ENCODE data around the gene ZBTB45. TPM values are rescaled to one million over a fixed set of nuclear protein-coding genes. Genes with fewer than 3 reads are reported as not detected.
A peak's percentile ranks its signal among the peaks of the same experiment; 100 is the strongest.

Gene ZBTB45
- total and polyA plus RNA-seq, 9 of the 15 experiments (the other 6 are each of a cell fraction or from before 2014, with no cell fraction given): 0.08 to 16.1 (median 1.8) TPM

- peak in 1 of 2 experiments; percentile 76; a peak in 1 of 4 replicates for TF ChIP-seq MLX (CRISPR knock-in tag; conservative IDR thresholded peaks at IDR 0.05)
- TF ChIP-seq LEF1 (IDR thresholded peaks at IDR 0.05): no peak
- no peak for TF ChIP-seq SRSF3 (IDR thresholded peaks at IDR 0.05; ENCODE audit: insufficient read depth, low read length)
- TF ChIP-seq ZNF263 (CRISPR knock-in tag; IDR thresholded peaks at IDR 0.05; ENCODE audit: borderline replicate concordance): peak; percentile 37; the same call in 1 of the 2 replicates
- no peak for TF ChIP-seq TEAD1 (CRISPR knock-in tag; IDR thresholded peaks at IDR 0.05)
- TF ChIP-seq EZH2 (IDR thresholded peaks at IDR 0.05; ENCODE audit: borderline replicate concordance, low read depth, low read length): no peak
- TF ChIP-seq SIN3B (IDR thresholded peaks at IDR 0.05; ENCODE audit: low read depth): peak; percentile 48; the same call in 1 of the 2 replicates
- TF ChIP-seq CEBPG (CRISPR knock-in tag; IDR thresholded peaks at IDR 0.05): no peak
- no peak for TF ChIP-seq CEBPG (tag; conservative IDR thresholded peaks at IDR 0.05 in 1 of 2, IDR thresholded peaks at IDR 0.05 in 1 of 2)
- no peak for TF ChIP-seq BRD9 (IDR thresholded peaks at IDR 0.05; ENCODE audit: low read depth, partially characterized antibody)
- no peak for TF ChIP-seq EP300 (IDR thresholded peaks at IDR 0.05; ENCODE audit: low read length)
- TF ChIP-seq ARID3A (IDR thresholded peaks at IDR 0.05; ENCODE audit: borderline replicate concordance, low read depth, low read length): no peak
- TF ChIP-seq CREM (IDR thresholded peaks at IDR 0.05; ENCODE audit: low read depth): peak; percentile 94
- no peak for TF ChIP-seq ILF3 (IDR thresholded peaks at IDR 0.05; ENCODE audit: borderline replicate concordance)
- TF ChIP-seq ZNF699 (CRISPR knock-in tag; IDR thresholded peaks at IDR 0.05; ENCODE audit: insufficient replicate concordance): no peak
- TF ChIP-seq SMARCE1 (IDR thresholded peaks at IDR 0.05): no peak
- no peak for TF ChIP-seq LARP7 (IDR thresholded peaks at IDR 0.05)
- no peak for TF ChIP-seq ZHX1 (conservative IDR thresholded peaks at IDR 0.05; ENCODE audit: low read length)
- no peak for TF ChIP-seq PHB2 (IDR thresholded peaks at IDR 0.05; ENCODE audit: low read depth)
- TF ChIP-seq JUNB (CRISPR knock-in tag; conservative IDR thresholded peaks at IDR 0.05): no peak
- TF ChIP-seq MEF2D (tag; conservative IDR thresholded peaks at IDR 0.05; ENCODE audit: low read depth): no peak
- TF ChIP-seq E2F5 (CRISPR knock-in tag; IDR thresholded peaks at IDR 0.05): no peak
These were observed 39.1 kb upstream of the ZBTB45 start (continued) for GRCh38 chr19:58558623-58559274.

All from K562 (cell line).